Esophagus squamous epithelium (tissue), 5 donors: ENCODE results near the gene DNASE2. TPM values are rescaled to one million over a fixed set of nuclear protein-coding genes. Genes with fewer than 3 reads are reported as not detected.

ENCODE experiments used
- DNase-seq: peaks from one replicate; lab custom pipeline; 2025; lab: John Stamatoyannopoulos, UW
- H3K27ac ChIP-seq, 4 donors: fragments of 200-600 bp; sonication (generic); one replicate each; pipeline ENCODE4 v1.5.1; 2016 to 2019; ENCODE audit warnings: mild to moderate bottlenecking in 1 of 4
- H3K27me3 ChIP-seq, 4 donors: fragments of 200-600 bp; sonication (generic); 1 replicate in 3 of 4; 2 replicates in 1 of 4; pipeline versions ENCODE4 v1.5.1 to v1.6.0; 2017 to 2021; ENCODE audit warnings: antibody characterized with exemption in 1 of 4
- H3K36me3 ChIP-seq, 3 donors: fragments of 200-600 bp; sonication (generic); one replicate each; pipeline ENCODE4 v1.5.1; 2016 to 2019
- H3K4me1 ChIP-seq, 3 donors: fragments of 200-600 bp; sonication (generic); one replicate each; pipeline ENCODE4 v1.5.1; 2017 to 2019
- H3K4me3 ChIP-seq, 4 donors: fragments of 200-600 bp; sonication (generic); 1 replicate in 3 of 4; 2 replicates in 1 of 4; pipeline ENCODE4 v1.5.1; 2016 to 2019; ENCODE audit warnings: mild to moderate bottlenecking in 2 of 4, moderate library complexity in 1 of 4
- H3K9me3 ChIP-seq, 3 donors: fragments of 200-600 bp; sonication (generic); one replicate each; pipeline ENCODE4 v1.5.1; 2016 to 2019
- POLR2A ChIP-seq, 4 donors: fragments of 450-650 bp; IDR thresholded peaks; one replicate each; pipeline ENCODE4 v1.6.1; 2017; ENCODE audit warnings: antibody characterized with exemption in 4 of 4, mild to moderate bottlenecking in 4 of 4, moderate library complexity in 3 of 4
- WGBS, 2 donors: methylation state at CpG; one replicate each; pipeline ENCODE4 v1.1.5; 2018; 5-methylcytosine and 5-hydroxymethylcytosine counted together
- intact Hi-C: fragments of 100-400 bp; cut with DNase I; formaldehyde crosslinking; loops from one replicate; pipeline ENCODE4 v1.15.0; 2022
- total RNA-seq, 4 donors: library from RNA; depleted of rRNA; stranded (reverse); fragments of >200 nt; gene quantifications; one replicate each; pipeline ENCODE4 v1.1.0, GENCODE V29; 2016
- TF ChIP-seq, protein P1 (sequence below), 6 experiments: fragments of 450-650 bp in 4 of 6; fragments of 200-600 bp in 2 of 6; sonication (generic) in 2 of 6; IDR thresholded peaks; one replicate each; pipeline ENCODE4 v1.5.1; 2016 to 2019; ENCODE audit warnings: antibody characterized with exemption in 6 of 6, mild to moderate bottlenecking in 4 of 6, moderate library complexity in 4 of 6
- donor health status: DM: yes; HTN: yes; CAD: no.

DNASE2 gene
- total RNA-seq, 4 donors from 2014 or later, result 12.3 to 27.9 (median 20.4) TPM

- WGBS, 2 donors, result 18 to 25% methylated on average over 27 of the region's 43 CpGs
- no peaks in the 10 kb centered on the region for H3K9me3 ChIP-seq
- H3K27ac ChIP-seq, result no peak overlapping the region
- TF ChIP-seq, protein P1, sequence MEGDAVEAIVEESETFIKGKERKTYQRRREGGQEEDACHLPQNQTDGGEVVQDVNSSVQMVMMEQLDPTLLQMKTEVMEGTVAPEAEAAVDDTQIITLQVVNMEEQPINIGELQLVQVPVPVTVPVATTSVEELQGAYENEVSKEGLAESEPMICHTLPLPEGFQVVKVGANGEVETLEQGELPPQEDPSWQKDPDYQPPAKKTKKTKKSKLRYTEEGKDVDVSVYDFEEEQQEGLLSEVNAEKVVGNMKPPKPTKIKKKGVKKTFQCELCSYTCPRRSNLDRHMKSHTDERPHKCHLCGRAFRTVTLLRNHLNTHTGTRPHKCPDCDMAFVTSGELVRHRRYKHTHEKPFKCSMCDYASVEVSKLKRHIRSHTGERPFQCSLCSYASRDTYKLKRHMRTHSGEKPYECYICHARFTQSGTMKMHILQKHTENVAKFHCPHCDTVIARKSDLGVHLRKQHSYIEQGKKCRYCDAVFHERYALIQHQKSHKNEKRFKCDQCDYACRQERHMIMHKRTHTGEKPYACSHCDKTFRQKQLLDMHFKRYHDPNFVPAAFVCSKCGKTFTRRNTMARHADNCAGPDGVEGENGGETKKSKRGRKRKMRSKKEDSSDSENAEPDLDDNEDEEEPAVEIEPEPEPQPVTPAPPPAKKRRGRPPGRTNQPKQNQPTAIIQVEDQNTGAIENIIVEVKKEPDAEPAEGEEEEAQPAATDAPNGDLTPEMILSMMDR (IDR thresholded peaks at IDR 0.05), result no peak
- TF ChIP-seq POLR2A (IDR thresholded peaks at IDR 0.05), result no peak
- intact Hi-C loops, result loop anchor here (5.0 kb wide), 1 partner anchor 68 kb away; no protein-coding TSS in a partner anchor
- H3K4me1 ChIP-seq, result peaks cover 12 to 40% (median 12%) of the 10 kb centered on the region in 3 donors
- peaks cover 2 to 100% (median 21%) of the 10 kb centered on the region in 4 donors for H3K27me3 ChIP-seq
- DNase-seq, result no peak
- H3K4me3 ChIP-seq, result peak overlapping the region in 3 of 4 donors; percentile 9 to 44 (median 14)
- H3K36me3 ChIP-seq, result no peaks in the 10 kb centered on the region
Observed at GRCh38 chr19:12840091-12841079, 40.9 kb downstream of the DNASE2 start.

GRCh38 chr19:12838886-12839756 is 42.1 kb downstream of the DNASE2 start:
- Histone ChIP-seq H3K9me3 (no peaks in the 10 kb centered on the region), H3K4me3 (peak overlapping the region in 3 of 4 donors; percentile 17 to 60 (median 42)), H3K27ac (no peak overlapping the region), H3K36me3 (no peaks in the 10 kb centered on the region), H3K4me1 (peaks cover 14 to 53% (median 15%) of the 10 kb centered on the region in 3 donors), H3K27me3 (peaks cover 14 to 100% (median 33%) of the 10 kb centered on the region in 4 donors)
- intact Hi-C loops, result no loop called here
- TF ChIP-seq, protein P1 (IDR thresholded peaks at IDR 0.05), result no peak
- TF ChIP-seq POLR2A (IDR thresholded peaks at IDR 0.05), result no peak
- DNase-seq, result no peak
- WGBS, 2 donors, result 45 to 49% methylated on average over 6 to 8 of the region's 21 CpGs

DNA sequence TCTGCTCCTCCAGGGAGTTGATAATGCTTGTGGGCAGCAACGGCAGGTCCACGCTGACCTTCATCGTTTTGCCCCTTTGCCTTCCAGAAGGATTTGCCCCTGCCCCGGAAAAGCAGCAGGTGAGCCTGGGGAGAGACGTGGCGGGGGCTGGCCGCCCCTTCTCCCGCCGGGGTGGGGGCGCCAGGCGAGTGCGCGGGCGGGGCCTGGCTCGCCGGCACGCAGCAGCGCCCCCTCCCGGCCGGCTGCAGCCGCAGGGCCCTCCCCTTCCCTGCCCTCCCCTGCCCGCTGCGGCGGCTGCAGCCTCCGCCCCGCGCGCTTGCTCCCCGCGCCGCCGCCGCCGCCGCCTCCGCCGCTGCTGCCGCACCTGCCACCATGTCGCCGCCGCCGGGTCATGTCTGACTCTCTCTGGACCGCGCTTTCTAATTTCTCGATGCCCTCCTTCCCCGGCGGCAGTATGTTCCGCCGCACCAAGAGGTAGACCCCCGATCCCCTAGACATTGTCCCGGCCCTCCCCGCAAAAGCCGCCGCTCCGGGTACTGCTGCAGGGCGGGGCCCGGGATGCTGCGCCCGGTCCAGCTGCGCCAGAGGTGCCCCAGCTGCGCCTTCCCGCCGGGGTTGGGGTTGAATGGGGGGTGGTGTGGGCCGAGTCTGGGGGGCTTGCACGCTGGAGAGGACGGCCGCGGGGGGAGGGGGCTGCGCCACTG is 42.9 kb downstream of the DNASE2 start, which contains the start of gene MAST1:
MAST1 (plus strand) TSS at position 334 of the 704 bp plus-strand sequence; CDS start at position 392, 58 bp downstream.
- peak within 1 kb of the TSS; percentile 17 to 60 (median 32) for H3K4me3 ChIP-seq

DNA sequence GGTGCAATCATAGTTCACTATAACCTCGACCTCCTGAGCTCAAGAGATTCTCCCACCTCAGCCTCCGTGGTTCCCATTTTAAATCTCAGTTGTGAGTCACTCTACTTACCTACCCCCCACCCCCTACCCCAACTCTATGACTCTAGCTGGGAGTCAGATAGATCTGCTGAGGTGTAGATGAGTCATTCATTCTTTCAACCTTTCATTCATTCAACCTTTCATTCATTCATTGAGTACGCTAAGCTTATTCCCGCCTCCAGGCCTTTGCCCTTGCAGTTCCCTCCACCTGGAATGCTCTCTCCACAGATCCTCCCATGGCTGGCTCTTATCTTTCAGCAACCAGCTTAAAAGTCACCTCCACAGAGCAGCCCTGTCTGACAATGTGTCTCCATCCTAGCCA is 44.0 kb downstream of the DNASE2 start:
- Histone ChIP-seq H3K27ac (no peak overlapping the region), H3K4me3 (no peak overlapping the region), H3K27me3 (peaks cover 20 to 100% (median 42%) of the 10 kb centered on the region in 4 donors), H3K36me3 (no peaks in the 10 kb centered on the region), H3K9me3 (no peaks in the 10 kb centered on the region), H3K4me1 (peaks cover 15 to 72% (median 28%) of the 10 kb centered on the region in 3 donors)
- no peak for TF ChIP-seq POLR2A (IDR thresholded peaks at IDR 0.05)
- TF ChIP-seq, protein P1 (IDR thresholded peaks at IDR 0.05), result no peak
- 32 to 61% methylated on average over 4 of the region's 4 CpGs for WGBS, 2 donors
- intact Hi-C loops, result no loop called here
- no peak for DNase-seq

More for the DNA sequence above, 42.9 kb downstream of the DNASE2 start, which contains the start of gene MAST1:
- peaks cover 18 to 100% (median 37%) of the 10 kb centered on the region in 4 donors for H3K27me3 ChIP-seq
- intact Hi-C loops, result no loop called here
- no peak for DNase-seq
- no peaks in the 10 kb centered on the region for H3K9me3 ChIP-seq
- H3K36me3 ChIP-seq, result no peaks in the 10 kb centered on the region
- no CpG with 5 or more reads among the region's 69 CpGs for WGBS, 2 donors
- TF ChIP-seq, protein P1 (IDR thresholded peaks at IDR 0.05), result peak in 4 of 6 experiments; percentile 41 to 66 (median 58)
- no peak for TF ChIP-seq POLR2A (IDR thresholded peaks at IDR 0.05)
- H3K27ac ChIP-seq, result no peak within 1 kb of the TSS
- peaks cover 15 to 61% (median 19%) of the 10 kb centered on the region in 3 donors for H3K4me1 ChIP-seq
